Activated T-cell treated with anti-CD3 and anti-CD28 coated beads, Interleukin-2, amount 50 U/mL, for 4 hours (primary cell): ENCODE results near the gene CLIP3. TPM values are rescaled to one million over a fixed set of nuclear protein-coding genes. Genes with fewer than 3 reads are reported as not detected.
A peak's percentile ranks its signal among the peaks of the same experiment; 100 is the strongest.
"Not testable (repeated sequence)": the region's sequence is repeated elsewhere in the genome, so short reads cannot be mapped to it uniquely, and the experiment has no call there.

Experiments used
- ATAC-seq, 2 donors: fragments of 200-7000 bp; cut with Tn5 transposase; one replicate each; pipeline ENCODE4 v1.10.0; 2021
- DNase-seq: peaks from one replicate; pipeline ENCODE4 v3.0.0-alpha.2; 2020
- H3K27me3 Mint-ChIP-seq: one replicate; pipeline ENCODE4 v1.8.0; 2021; ENCODE audit warnings: low read depth, mixed read lengths
- H3K36me3 Mint-ChIP-seq: one replicate; pipeline ENCODE4 v1.8.0; 2022; ENCODE audit warnings: mixed read lengths; ENCODE audit not compliant: insufficient read depth
- H3K4me1 Mint-ChIP-seq: one replicate; pipeline ENCODE4 v1.8.0; 2021; ENCODE audit warnings: low read depth, mixed read lengths
- H3K4me3 Mint-ChIP-seq: one replicate; pipeline ENCODE4 v1.8.0; 2021; ENCODE audit warnings: mild to moderate bottlenecking, moderate library complexity, mixed read lengths
- H3K9me3 Mint-ChIP-seq: one replicate; pipeline ENCODE4 v1.8.0; 2021; ENCODE audit warnings: mixed read lengths
- total RNA-seq, 3 donors: library from RNA; stranded (reverse); gene quantifications; one replicate each; pipeline ENCODE4 v1.2.1, GENCODE V29; 2021

Gene CLIP3
- total RNA-seq, 3 donors from 2014 or later, result 0.33 to 1.4 (median 0.58) TPM

DNA sequence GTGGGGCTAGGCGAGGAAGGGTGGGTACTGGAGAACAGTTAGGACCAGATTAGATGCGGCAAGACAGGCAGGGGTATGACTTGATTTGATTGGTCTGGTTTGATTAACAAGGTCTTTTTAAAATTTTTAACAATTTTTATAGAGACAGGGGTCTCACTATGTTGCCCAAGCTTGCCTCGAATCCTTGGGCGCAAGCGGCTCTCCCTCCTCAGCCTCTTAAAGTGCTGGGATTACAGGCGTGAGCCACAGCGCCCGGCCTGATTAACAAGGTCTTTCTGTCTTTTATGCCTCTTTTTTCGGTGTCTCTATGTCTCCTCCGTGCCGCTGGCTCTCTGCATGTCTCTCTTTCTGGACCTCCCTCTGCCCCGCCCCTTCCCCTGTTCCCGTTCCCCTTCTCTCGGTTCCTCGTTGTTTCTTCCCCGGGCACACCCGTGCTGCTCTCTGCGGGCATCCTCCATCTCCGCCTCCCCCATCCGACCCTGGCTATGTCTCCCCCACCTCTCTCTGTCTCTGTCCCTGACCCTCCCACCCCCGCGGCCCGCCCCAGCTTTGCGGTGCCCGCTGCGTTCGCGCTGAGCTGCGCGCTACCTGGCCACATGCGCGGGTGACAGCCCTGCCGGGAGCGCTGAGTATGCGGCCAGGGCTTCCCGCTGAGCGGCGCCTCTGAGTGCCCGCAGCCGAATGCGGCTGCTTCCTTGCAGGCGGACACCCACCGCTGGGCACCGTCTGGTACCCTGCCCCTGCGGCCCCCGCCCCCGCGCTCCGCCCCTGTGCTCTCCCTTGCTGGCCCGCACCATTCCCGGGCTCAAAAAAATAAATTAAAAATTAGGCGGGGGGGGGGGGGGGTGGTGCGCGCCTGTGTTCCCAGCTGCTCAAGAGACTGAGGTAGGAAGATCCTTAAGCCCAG lies 45.8 kb downstream of the CLIP3 start:
- no peaks in the 10 kb centered on the region for H3K9me3 Mint-ChIP-seq
- H3K4me1 Mint-ChIP-seq, result peaks cover 3% of the 10 kb centered on the region
- H3K27me3 Mint-ChIP-seq, result peaks cover 35% of the 10 kb centered on the region

DNA sequence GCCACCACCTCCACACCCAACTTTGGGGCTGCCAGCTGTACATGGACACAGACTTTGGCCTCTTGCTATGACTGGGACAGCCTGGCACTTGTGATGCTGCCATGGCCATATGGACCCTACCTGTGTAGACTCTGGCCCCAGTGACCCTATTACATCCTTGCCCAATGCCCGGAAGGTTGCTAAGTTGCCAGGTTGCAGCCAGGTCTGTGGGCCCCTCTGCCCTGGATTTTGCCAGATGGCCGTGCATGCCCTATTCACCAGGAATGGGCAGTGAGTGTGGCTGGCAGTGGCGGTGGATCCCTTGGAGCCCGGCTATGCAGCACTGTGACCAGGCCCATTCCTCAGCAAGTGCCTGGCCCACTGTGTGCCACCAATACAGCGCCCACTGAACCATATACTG lies 46.6 kb downstream of the CLIP3 start:
- H3K27me3 Mint-ChIP-seq, result peaks cover 43% of the 10 kb centered on the region
- peak overlapping the region; percentile 16 for H3K4me3 Mint-ChIP-seq
- H3K9me3 Mint-ChIP-seq, result no peaks in the 10 kb centered on the region
- ATAC-seq (no peak), DNase-seq (no peak)
- H3K36me3 Mint-ChIP-seq, result no peaks in the 10 kb centered on the region
- H3K4me1 Mint-ChIP-seq, result peaks cover 3% of the 10 kb centered on the region

More for the DNA sequence above, 45.8 kb downstream of the CLIP3 start:
- DNase-seq (no peak), ATAC-seq (peak; percentile 79 to 88)
- Mint-ChIP-seq H3K4me3 (peak overlapping the region; percentile 76), H3K36me3 (no peaks in the 10 kb centered on the region)

DNA sequence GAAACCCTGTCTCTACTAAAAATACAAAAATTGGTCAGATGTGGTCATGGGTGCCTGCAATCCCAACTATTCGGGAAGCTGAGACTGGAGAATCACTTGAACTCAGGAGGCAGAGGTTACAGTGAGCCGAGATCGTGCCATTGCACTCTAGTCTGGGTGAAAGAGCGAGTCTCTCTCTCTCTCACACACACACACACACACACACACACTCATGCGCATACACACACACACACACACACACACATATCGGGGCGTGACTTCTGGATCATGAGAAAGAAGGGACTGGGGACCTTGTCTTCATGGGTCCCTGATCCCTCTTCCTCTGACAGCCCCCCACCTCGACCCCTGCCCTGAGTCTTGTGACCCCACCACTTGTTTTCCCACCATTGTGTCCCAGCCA lies 49.5 kb downstream of the CLIP3 start:
- Mint-ChIP-seq H3K4me1 (peaks cover 3% of the 10 kb centered on the region), H3K9me3 (no peaks in the 10 kb centered on the region), H3K27me3 (peaks cover 49% of the 10 kb centered on the region), H3K4me3 (no peak overlapping the region), H3K36me3 (no peaks in the 10 kb centered on the region)
- ATAC-seq (no peak), DNase-seq (no peak)

DNA sequence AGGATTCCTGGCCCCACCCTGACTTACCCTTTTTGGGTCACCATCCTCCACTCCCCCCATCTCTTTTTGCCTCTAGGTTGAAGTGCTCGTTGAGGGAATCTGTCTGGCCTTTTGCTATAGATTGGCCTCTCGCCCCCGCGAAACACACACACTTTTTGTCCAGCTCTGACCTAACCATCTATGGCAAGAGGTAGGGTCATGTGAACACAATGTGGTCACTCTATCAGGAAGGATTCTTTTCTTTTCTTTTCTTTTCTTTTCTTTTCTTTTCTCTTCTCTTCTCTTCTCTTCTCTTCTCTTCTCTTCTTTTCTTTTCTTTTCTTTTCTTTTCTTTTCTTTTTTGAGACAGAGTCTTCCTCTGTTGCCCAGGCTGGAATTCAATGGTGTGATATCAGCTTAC lies 51.7 kb downstream of the CLIP3 start:
- not testable (repeated sequence) for H3K4me1 Mint-ChIP-seq, ATAC-seq, H3K9me3 Mint-ChIP-seq, H3K4me3 Mint-ChIP-seq, H3K36me3 Mint-ChIP-seq, DNase-seq
- peaks cover 40% of the 10 kb centered on the region for H3K27me3 Mint-ChIP-seq

DNA sequence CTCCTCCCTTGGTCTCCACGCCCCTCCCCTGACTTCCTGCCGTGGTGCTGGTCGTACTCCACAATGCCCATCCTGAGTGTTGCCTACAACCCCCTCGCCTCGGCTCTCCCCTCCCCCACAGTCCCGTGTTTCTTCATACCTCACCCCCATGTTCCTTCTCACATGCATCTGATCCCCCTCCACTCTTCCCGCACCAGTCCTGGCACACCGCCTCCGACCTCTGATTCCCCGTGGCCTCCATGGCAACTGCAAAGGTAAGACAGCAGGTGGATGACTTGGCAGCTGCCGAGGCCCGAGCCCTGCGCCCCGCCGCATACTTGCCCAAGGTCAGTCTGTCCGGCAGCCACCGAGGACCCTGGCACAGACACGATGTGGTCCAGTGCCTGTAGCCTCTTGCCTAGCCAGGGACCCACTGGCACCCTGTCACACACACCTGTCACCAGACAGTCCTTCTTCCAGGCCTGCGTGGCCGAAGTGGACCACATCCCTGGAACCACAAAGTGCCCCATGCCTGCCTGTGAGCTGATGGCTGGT lies 53.8 kb downstream of the CLIP3 start:
- no peak overlapping the region for H3K4me3 Mint-ChIP-seq
- H3K27me3 Mint-ChIP-seq, result peaks cover 24% of the 10 kb centered on the region
- H3K9me3 Mint-ChIP-seq, result no peaks in the 10 kb centered on the region
- H3K4me1 Mint-ChIP-seq, result no peaks in the 10 kb centered on the region
- ATAC-seq (no peak), DNase-seq (no peak)
- H3K36me3 Mint-ChIP-seq, result no peaks in the 10 kb centered on the region

DNA sequence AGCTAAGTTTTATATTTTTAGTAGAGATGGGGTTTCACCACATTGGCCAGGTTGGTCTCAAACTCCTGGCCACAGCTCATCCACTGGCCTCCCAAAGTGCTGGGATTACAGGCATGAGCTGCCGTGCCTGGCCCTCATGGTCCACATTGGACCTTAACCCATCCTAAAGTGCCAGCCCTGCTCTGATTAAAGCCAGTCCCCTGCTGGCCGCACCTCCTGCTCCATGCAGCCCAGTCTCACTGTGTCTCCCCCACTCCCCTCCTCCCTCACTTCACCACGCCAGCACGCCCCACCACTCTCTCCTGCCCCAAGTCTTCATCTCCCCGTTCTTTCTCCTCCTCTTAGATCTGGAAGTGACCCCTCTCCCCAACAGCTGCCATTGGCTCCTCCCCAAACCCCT lies 54.4 kb downstream of the CLIP3 start:
- Mint-ChIP-seq H3K36me3 (no peaks in the 10 kb centered on the region), H3K27me3 (peaks cover 20% of the 10 kb centered on the region), H3K4me3 (no peak overlapping the region), H3K4me1 (no peaks in the 10 kb centered on the region), H3K9me3 (no peaks in the 10 kb centered on the region)
- no peak for DNase-seq
- no peak for ATAC-seq

DNA sequence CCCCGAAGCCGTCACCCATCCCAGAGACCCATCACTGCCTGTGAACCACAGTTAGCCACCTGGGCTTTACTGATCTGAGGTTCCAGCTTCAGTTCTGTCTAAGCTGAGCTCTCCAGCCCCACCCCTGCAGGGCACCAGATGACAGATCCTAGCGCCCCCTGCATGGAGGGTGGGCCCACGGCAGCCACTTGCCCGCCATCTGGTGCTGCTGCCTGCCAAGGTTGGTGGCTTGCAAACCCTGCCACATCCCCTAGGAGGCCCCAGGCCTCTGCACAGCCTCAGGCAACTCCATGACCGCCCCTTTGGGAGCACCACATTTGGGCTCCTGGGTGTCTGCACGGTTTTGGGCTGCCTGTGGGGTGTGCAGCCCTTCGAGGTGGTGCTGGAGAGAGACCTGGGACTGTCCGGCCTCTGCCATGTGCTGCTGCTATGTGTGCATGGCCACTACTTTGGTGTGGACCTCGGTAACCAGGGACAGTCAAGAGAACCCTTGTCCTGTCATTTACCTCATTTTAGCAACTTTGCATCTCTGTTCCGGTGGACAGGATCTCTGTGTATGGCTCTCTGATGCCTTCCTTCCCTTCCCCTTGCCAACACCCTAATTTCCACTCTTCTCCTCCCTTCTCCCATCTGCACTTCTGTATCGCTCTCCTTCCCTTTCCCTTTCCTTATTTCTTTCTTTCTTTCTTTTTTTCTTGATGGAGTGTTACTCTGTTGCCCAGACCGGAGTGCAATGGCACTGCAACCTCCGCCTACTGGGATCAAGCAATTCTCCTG lies 55.0 kb downstream of the CLIP3 start:
- Mint-ChIP-seq H3K9me3 (no peaks in the 10 kb centered on the region), H3K4me1 (no peaks in the 10 kb centered on the region), H3K36me3 (no peaks in the 10 kb centered on the region), H3K27me3 (peaks cover 20% of the 10 kb centered on the region), H3K4me3 (no peak overlapping the region)
- DNase-seq, result no peak
- peak; percentile 46 to 53 for ATAC-seq

DNA sequence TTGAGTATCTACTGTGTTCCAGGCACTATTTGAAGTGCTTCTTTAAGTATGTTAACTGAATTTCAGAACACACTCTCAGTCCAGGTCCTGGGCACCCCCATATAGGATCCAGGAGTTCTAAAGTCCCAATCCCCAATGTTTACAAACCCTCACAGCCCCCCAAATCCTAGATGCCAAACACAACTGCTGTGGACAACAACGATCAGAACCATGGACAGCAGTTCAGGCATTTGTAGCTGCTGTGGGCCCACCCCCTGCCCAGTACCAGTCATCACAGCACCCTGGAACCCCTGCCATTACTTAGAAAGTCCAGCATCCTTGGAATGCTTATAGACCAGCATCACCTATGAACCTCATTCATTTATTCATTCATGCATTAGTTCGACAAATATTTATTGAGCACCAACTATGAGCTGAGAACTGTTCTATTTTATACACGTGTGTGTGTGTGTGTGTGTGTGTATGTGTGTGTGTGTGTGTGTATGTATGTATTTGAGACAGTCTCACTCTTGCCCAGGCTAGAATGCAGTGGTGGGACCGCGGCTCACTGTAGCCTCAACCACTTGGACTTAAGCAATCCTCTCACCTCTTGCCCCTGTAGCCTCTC lies 57.0 kb downstream of the CLIP3 start:
- H3K4me1 Mint-ChIP-seq, result no peaks in the 10 kb centered on the region
- no peaks in the 10 kb centered on the region for H3K36me3 Mint-ChIP-seq
- peaks cover 12% of the 10 kb centered on the region for H3K27me3 Mint-ChIP-seq
- H3K4me3 Mint-ChIP-seq, result no peak overlapping the region
- no peak for DNase-seq
- H3K9me3 Mint-ChIP-seq, result no peaks in the 10 kb centered on the region
- ATAC-seq, result no peak

DNA sequence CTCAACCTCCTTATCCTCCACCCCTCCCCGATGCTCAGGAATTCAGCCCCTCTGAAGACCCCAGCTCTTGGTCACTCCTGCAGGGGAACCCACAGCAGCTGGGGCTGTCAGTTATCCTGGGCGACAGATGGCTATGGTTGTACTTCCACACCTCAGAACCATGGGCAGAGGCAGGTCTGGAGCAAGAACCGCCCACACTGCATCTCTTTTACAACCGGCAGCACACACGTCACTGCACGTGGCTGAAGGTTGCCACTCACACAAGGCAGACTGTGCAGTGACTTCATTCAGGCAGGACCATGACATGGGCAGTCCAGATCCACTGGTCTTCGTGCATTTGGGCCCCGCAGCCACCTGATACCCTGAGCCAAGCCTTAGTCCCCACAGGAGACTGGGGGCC lies 59.2 kb downstream of the CLIP3 start:
- H3K27me3 Mint-ChIP-seq, result peaks cover 4% of the 10 kb centered on the region
- peaks cover 4% of the 10 kb centered on the region for H3K4me1 Mint-ChIP-seq
- no peak overlapping the region for H3K4me3 Mint-ChIP-seq
- no peak for ATAC-seq
- no peaks in the 10 kb centered on the region for H3K36me3 Mint-ChIP-seq
- DNase-seq, result no peak
- H3K9me3 Mint-ChIP-seq, result no peaks in the 10 kb centered on the region

DNA sequence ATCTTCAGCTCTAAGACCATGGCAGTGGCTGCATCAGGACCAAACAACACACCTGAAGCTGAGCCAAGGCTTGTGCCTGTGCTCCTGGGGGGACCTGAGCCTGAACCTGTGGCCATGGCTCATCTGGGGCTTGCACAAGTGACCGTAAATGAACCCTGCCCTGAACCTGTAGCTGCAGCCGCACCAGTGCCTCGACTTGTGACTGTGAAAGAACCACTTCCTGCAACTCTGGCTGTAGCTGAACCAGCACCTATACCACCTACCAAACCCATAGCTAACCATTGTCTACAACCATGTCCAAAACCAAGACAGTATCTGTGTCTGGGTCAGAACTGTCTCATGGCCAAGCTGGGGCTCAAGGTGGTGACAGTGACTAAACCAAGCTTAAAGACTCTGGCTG lies 65.9 kb downstream of the CLIP3 start:
- Mint-ChIP-seq H3K27me3 (no peaks in the 10 kb centered on the region), H3K4me3 (no peak overlapping the region), H3K36me3 (no peaks in the 10 kb centered on the region), H3K4me1 (peaks cover 7% of the 10 kb centered on the region), H3K9me3 (no peaks in the 10 kb centered on the region)
- DNase-seq, result no peak
- ATAC-seq, result no peak

Other genes with a start within 250 kb of the CLIP3 start
- gene PRODH2, start 220.0 kb downstream of the CLIP3 start, total RNA-seq, result not detected
- gene NPHS1, start 180.4 kb downstream of the CLIP3 start, total RNA-seq, result under 1 TPM in 2 of 3 donors, not detected in 1; 0.13 to 0.16 TPM
- under 1 TPM; 0.24 to 0.92 (median 0.86) TPM for gene KIRREL2, start 176.0 kb downstream of the CLIP3 start, total RNA-seq
- gene APLP1, start 164.3 kb downstream of the CLIP3 start, total RNA-seq, result under 1 TPM in 2 of 3 donors, not detected in 1; 0.24 to 0.34 TPM
- 100 to 1,000 TPM; 138 to 149 (median 142) TPM for gene NFKBID, start 132.3 kb downstream of the CLIP3 start, total RNA-seq
- gene HCST, start 130.3 kb downstream of the CLIP3 start, total RNA-seq, result 10 to 100 TPM; 22.6 to 37.1 (median 24.0) TPM
- gene TYROBP, start 124.6 kb downstream of the CLIP3 start, total RNA-seq, result under 1 TPM in 2 of 3 donors, not detected in 1; 0.52 to 0.69 TPM
- gene LRFN3, start 96.5 kb downstream of the CLIP3 start, total RNA-seq, result 10 to 100 TPM; 14.1 to 15.3 (median 14.4) TPM
- 10 to 100 TPM; 27.3 to 29.7 (median 28.0) TPM for gene SDHAF1, start 37.7 kb downstream of the CLIP3 start, total RNA-seq
- 1 to 10 TPM in 2 of 3 donors, under 1 TPM in 1; 0.92 to 1.4 (median 1.2) TPM for gene SYNE4, start 24.1 kb downstream of the CLIP3 start, total RNA-seq
- gene ALKBH6, start 18.7 kb downstream of the CLIP3 start, total RNA-seq, result 10 to 100 TPM; 33.1 to 38.2 (median 36.1) TPM
- gene THAP8, start 21.4 kb upstream of the CLIP3 start, total RNA-seq, result 1 to 10 TPM in 1 of 3 donors, under 1 TPM in 2; 0.76 to 1.2 (median 0.90) TPM
- 10 to 100 TPM; 10.3 to 14.6 (median 12.5) TPM for gene WDR62, start 22.0 kb upstream of the CLIP3 start, total RNA-seq
- gene OVOL3, start 78.3 kb upstream of the CLIP3 start, total RNA-seq, result not detected
- 100 to 1,000 TPM; 139 to 165 (median 159) TPM for gene POLR2I, start 82.0 kb upstream of the CLIP3 start, total RNA-seq
- gene TBCB, start 82.6 kb upstream of the CLIP3 start, total RNA-seq, result 100 to 1,000 TPM; 155 to 173 (median 157) TPM
- 100 to 1,000 TPM; 287 to 318 (median 313) TPM for gene CAPNS1, start 107.2 kb upstream of the CLIP3 start, total RNA-seq
- not detected for gene COX7A1, start 119.6 kb upstream of the CLIP3 start, total RNA-seq
- gene ZNF565, start 181.8 kb upstream of the CLIP3 start, total RNA-seq, result 1 to 10 TPM; 1.9 to 2.6 (median 2.5) TPM
- 100 to 1,000 TPM in 2 of 3 donors, 10 to 100 TPM in 1; 98.7 to 102 (median 101) TPM for gene ZNF146, start 182.2 kb upstream of the CLIP3 start, total RNA-seq